GM10847 (cell line): ENCODE results near the gene MRPS16.

ENCODE experiments used
- POLR2A ChIP-seq: IDR thresholded peaks from 2 replicates; pipeline ENCODE4 v1.6.1; 2011; ENCODE audit not compliant: insufficient read length; ENCODE audit errors: extremely low read depth

Gene MRPS16

GRCh38 chr10:73247509-73248258, 4.8 kb downstream of the MRPS16 start:
- TF ChIP-seq POLR2A = no peak

- TF ChIP-seq POLR2A = peak; percentile 98
These were observed 5.6 kb downstream of the MRPS16 start, which contains the start of gene DNAJC9 for GRCh38 chr10:73246646-73247508. TSS of gene DNAJC9 (minus strand) at chr10:73247255. CDS start at chr10:73247189, 66 bp downstream.

- TF ChIP-seq POLR2A = no peak
These were observed 6.2 kb downstream of the MRPS16 start for GRCh38 chr10:73246322-73246645.

- TF ChIP-seq POLR2A = no peak
These were observed 7.5 kb downstream of the MRPS16 start for GRCh38 chr10:73244866-73245477.

GRCh38 chr10:73239908-73240307, 12.5 kb downstream of the MRPS16 start:
- TF ChIP-seq POLR2A = no peak

- no peak for TF ChIP-seq POLR2A
These were observed 13.4 kb downstream of the MRPS16 start for GRCh38 chr10:73238990-73239566.

GRCh38 chr10:73234695-73235094, 17.7 kb downstream of the MRPS16 start:
- no peak for TF ChIP-seq POLR2A

GRCh38 chr10:73233883-73234282, 18.6 kb downstream of the MRPS16 start:
- no peak for TF ChIP-seq POLR2A

GRCh38 chr10:73232887-73233286, 19.6 kb downstream of the MRPS16 start:
- TF ChIP-seq POLR2A = no peak

- no peak for TF ChIP-seq POLR2A
These were observed 22.9 kb downstream of the MRPS16 start for GRCh38 chr10:73229567-73229966.

GRCh38 chr10:73228247-73228646, 24.2 kb downstream of the MRPS16 start:
- TF ChIP-seq POLR2A = no peak

GRCh38 chr10:73226663-73227062, 25.8 kb downstream of the MRPS16 start:
- TF ChIP-seq POLR2A = no peak

- TF ChIP-seq POLR2A = no peak
These were observed 26.9 kb downstream of the MRPS16 start for GRCh38 chr10:73225518-73225917.

GRCh38 chr10:73220989-73221388, 31.5 kb downstream of the MRPS16 start:
- no peak for TF ChIP-seq POLR2A

GRCh38 chr10:73219384-73219783, 33.1 kb downstream of the MRPS16 start:
- TF ChIP-seq POLR2A = no peak
